Fibroblast of lung (primary cell): ENCODE results near the gene RALGAPB. TPM values are rescaled to one million over a fixed set of nuclear protein-coding genes. Genes with fewer than 3 reads are reported as not detected.

Source experiments
- DNase-seq, 2 donors: peaks; one replicate each; pipeline versions ENCODE4 v3.0.0 to v3.0.0-alpha.2; 2010; ENCODE audit warnings: low read depth in 2 of 2
- H2AFZ ChIP-seq: 2 replicates; pipeline ENCODE4 v1.5.1; 2012; ENCODE audit warnings: low read length, control low read depth, inconsistent platforms
- H3K27ac ChIP-seq: 2 replicates; pipeline ENCODE4 v1.5.1; 2011; ENCODE audit warnings: low read length, control low read depth; ENCODE audit not compliant: insufficient read depth
- H3K27me3 ChIP-seq: 2 replicates; pipeline ENCODE4 v1.5.1; 2011; ENCODE audit warnings: mild to moderate bottlenecking, low read length; ENCODE audit not compliant: control insufficient read depth, insufficient read depth
- H3K36me3 ChIP-seq: 2 replicates; pipeline ENCODE4 v1.5.1; 2011; ENCODE audit warnings: low read length; ENCODE audit not compliant: control insufficient read depth, insufficient read depth
- H3K4me1 ChIP-seq: 2 replicates; pipeline ENCODE4 v1.5.1; 2011; ENCODE audit warnings: low read length; ENCODE audit not compliant: control insufficient read depth, insufficient read depth; ENCODE audit errors: extremely low read depth
- H3K4me2 ChIP-seq: 2 replicates; pipeline ENCODE4 v1.5.1; 2011; ENCODE audit warnings: low read length, control low read depth; ENCODE audit not compliant: insufficient read depth; ENCODE audit errors: extremely low read depth
- H3K4me3 ChIP-seq, 4 experiments: fragments of 200-600 bp in 1 of 4; sonication (generic) in 1 of 4; replicated peaks in 1 of 4; 2 replicates each; pipeline ENCODE4 v1.5.1; 2011 to 2016; ENCODE audit warnings: low read length in 4 of 4, low read depth in 3 of 4, mild to moderate bottlenecking in 3 of 4, control low read depth in 2 of 4, inconsistent platforms in 1 of 4, mixed read lengths in 1 of 4; ENCODE audit not compliant: insufficient read depth in 1 of 4; ENCODE audit errors: control extremely low read depth in 1 of 4
- H3K79me2 ChIP-seq: 2 replicates; pipeline ENCODE4 v1.5.1; 2012; ENCODE audit warnings: mild to moderate bottlenecking, low read length, inconsistent platforms; ENCODE audit not compliant: control insufficient read depth, insufficient read depth
- H3K9ac ChIP-seq: 2 replicates; pipeline ENCODE4 v1.5.1; 2011; ENCODE audit warnings: mild to moderate bottlenecking, low read length, control low read depth; ENCODE audit not compliant: insufficient read depth
- H3K9me3 ChIP-seq: 2 replicates; pipeline ENCODE4 v1.5.1; 2012; ENCODE audit warnings: low read depth, low read length; ENCODE audit not compliant: control insufficient read depth, insufficient read depth
- H4K20me1 ChIP-seq: 2 replicates; pipeline ENCODE4 v1.5.1; 2011; ENCODE audit warnings: low read length; ENCODE audit not compliant: control insufficient read depth, insufficient read depth; ENCODE audit errors: extremely low read depth
- CTCF ChIP-seq, 2 donors: IDR thresholded peaks in 1 of 2; conservative IDR thresholded peaks in 1 of 2; 1 replicate in 1 of 2; 2 replicates in 1 of 2; pipeline ENCODE4 v1.5.1; 2011 to 2012; ENCODE audit warnings: low read length in 2 of 2, control low read depth in 1 of 2, inconsistent platforms in 1 of 2, low read depth in 1 of 2, mild to moderate bottlenecking in 1 of 2
- EZH2 ChIP-seq: IDR thresholded peaks from 2 replicates; pipeline ENCODE4 v1.5.1; 2012; ENCODE audit warnings: low read length, control low read depth, mild to moderate bottlenecking; ENCODE audit errors: missing control alignments
- polyA plus RNA-seq, 2 donors: library from polyadenylated mRNA; depleted of rRNA in 1 of 2; stranded (reverse) in 1 of 2; unstranded in 1 of 2; fragments of >200 nt; gene quantifications; 2 replicates each; pipeline ENCODE4 v1.2.1, GENCODE V29; 2011 to 2012; ENCODE audit warnings: missing spikeins in 1 of 2
- total RNA-seq: library from RNA; depleted of rRNA; stranded (reverse); fragments of >200 nt; gene quantifications from 2 replicates; pipeline ENCODE4 v1.2.1, GENCODE V29; 2014

The RALGAPB gene
- total and polyA plus RNA-seq, 2 donors (not counting 1 experiment from before 2014, with no cell fraction given): 19.5 to 31.4 TPM

DNA sequence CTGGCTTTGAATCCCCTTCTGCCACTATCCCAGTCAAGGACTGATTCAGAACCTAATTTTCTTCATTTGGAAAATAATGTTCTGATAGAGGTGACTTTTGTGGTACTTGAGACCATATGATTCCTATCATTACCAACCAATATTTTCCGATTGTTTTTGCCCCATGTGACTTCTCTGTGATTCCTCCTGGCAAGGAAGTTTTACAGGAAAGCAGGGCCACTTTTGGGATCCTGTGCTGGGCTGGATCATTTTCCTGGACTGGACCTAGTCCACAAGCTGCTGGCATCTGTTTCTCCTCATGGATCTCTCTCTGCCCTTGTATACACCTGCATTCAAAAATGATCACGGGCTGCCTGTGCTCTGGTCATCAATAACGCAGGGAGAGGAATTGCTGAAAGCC lies 23.6 kb upstream of the RALGAPB start:
- TF ChIP-seq EZH2 (no peak), CTCF (conservative IDR thresholded peaks at IDR 0.05 in 1 of 2, IDR thresholded peaks at IDR 0.05 in 1 of 2; ENCODE audit: low read depth in 1 of 2, low read length in 2 of 2) (no peak)
- Histone ChIP-seq H3K4me1 (no peaks in the 10 kb centered on the region), H3K36me3 (peaks cover 4% of the 10 kb centered on the region), H3K9me3 (no peaks in the 10 kb centered on the region), H3K27me3 (no peaks in the 10 kb centered on the region), H3K79me2 (no peaks in the 10 kb centered on the region), H2AFZ (no peak overlapping the region), H3K4me2 (no peak overlapping the region), H3K27ac (no peak overlapping the region), H3K9ac (no peak overlapping the region), H3K4me3 (no peak overlapping the region), H4K20me1 (no peaks in the 10 kb centered on the region)
- DNase-seq: no peak

DNA sequence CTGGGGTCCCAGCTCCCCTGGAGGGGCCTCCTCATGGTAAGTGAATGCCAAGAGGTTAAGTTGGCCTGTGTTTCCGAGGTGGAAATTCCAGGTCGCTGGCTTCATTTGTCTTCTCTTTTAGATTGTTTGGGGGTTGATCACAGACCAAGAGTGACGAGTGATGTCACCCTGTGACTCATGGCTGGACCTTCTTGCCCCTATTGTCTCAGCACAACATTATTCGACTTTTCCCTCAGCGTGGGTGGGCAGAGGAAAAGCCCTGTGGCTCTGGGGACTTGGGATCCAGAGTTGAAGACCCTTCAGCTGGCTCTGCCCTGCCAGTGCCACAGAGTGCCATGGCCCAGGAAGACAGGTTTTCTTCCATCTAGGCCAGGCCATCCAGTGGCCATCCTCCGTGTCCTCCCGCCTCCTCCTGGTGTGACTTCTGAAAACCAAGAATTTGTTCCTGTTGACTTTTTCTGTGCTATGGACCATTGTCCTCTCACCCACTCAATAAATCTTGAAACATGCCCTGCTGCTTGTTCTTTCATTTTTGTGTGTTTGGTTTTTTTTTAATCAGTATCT lies 22.1 kb upstream of the RALGAPB start:
- Histone ChIP-seq H3K4me3 (no peak overlapping the region), H3K4me1 (no peaks in the 10 kb centered on the region), H3K36me3 (peaks cover 4% of the 10 kb centered on the region), H3K27ac (no peak overlapping the region), H3K9ac (no peak overlapping the region), H3K4me2 (no peak overlapping the region), H3K79me2 (no peaks in the 10 kb centered on the region), H2AFZ (no peak overlapping the region), H3K27me3 (no peaks in the 10 kb centered on the region), H3K9me3 (no peaks in the 10 kb centered on the region), H4K20me1 (no peaks in the 10 kb centered on the region)
- DNase-seq: peak in 1 of 2 donors; percentile 87
- no peak for TF ChIP-seq EZH2
- no peak for TF ChIP-seq CTCF (conservative IDR thresholded peaks at IDR 0.05 in 1 of 2, IDR thresholded peaks at IDR 0.05 in 1 of 2; ENCODE audit: low read depth in 1 of 2, low read length in 2 of 2)

DNA sequence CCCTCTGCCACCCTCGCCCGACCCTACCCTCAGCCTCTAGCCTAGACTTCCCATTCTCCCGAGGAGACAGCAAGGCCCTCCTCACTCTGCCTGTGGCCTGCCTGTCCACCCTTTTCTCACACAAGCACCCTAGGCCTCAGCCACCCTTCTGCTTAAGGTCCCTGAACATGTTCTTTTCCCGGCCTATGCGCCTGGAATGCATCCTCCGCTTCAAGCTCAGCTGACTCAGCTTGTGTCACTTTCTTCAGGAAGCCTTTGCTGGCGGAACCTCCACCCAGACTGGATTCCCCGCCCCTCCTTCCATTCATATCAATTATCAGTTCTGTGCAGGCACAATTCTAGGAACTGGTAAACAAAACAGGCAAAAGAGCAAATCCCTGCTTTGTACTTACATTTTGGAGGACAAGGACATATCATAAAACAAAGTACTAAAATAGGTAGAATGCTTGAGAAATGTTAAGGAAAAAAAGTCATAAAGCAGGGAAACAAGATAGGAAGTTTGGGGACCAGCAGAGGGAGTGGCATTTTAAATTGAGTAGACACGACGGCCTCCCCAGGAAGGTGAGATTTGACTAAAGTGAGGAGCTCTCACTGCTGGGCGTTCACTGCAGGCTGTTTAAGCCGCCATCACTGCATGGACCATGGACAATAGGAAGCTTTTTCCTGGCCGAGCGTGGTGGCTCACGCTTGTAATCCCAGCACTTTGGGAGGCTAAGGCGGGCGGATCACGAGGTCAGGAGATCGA lies 19.6 kb upstream of the RALGAPB start:
- no peaks in the 10 kb centered on the region for H3K79me2 ChIP-seq
- no peaks in the 10 kb centered on the region for H4K20me1 ChIP-seq
- no peak overlapping the region for H3K4me2 ChIP-seq
- no peak overlapping the region for H3K4me3 ChIP-seq
- peaks cover 4% of the 10 kb centered on the region for H3K36me3 ChIP-seq
- no peak overlapping the region for H3K9ac ChIP-seq
- H3K27ac ChIP-seq: no peak overlapping the region
- peak; percentile 59 to 85 for DNase-seq
- no peak for TF ChIP-seq CTCF (conservative IDR thresholded peaks at IDR 0.05 in 1 of 2, IDR thresholded peaks at IDR 0.05 in 1 of 2; ENCODE audit: low read depth in 1 of 2, low read length in 2 of 2)
- no peak for TF ChIP-seq EZH2
- no peak overlapping the region for H2AFZ ChIP-seq
- H3K4me1 ChIP-seq: no peaks in the 10 kb centered on the region
- H3K9me3 ChIP-seq: no peaks in the 10 kb centered on the region
- no peaks in the 10 kb centered on the region for H3K27me3 ChIP-seq
